Measurements from ENCODE around the gene OMP. TPM values are rescaled to one million over a fixed set of nuclear protein-coding genes. Genes with fewer than 3 reads are reported as not detected.

The OMP gene
- total RNA-seq, 6 donors from 2014 or later = 0.77 to 5.2 TPM; not detected in 4

DNA sequence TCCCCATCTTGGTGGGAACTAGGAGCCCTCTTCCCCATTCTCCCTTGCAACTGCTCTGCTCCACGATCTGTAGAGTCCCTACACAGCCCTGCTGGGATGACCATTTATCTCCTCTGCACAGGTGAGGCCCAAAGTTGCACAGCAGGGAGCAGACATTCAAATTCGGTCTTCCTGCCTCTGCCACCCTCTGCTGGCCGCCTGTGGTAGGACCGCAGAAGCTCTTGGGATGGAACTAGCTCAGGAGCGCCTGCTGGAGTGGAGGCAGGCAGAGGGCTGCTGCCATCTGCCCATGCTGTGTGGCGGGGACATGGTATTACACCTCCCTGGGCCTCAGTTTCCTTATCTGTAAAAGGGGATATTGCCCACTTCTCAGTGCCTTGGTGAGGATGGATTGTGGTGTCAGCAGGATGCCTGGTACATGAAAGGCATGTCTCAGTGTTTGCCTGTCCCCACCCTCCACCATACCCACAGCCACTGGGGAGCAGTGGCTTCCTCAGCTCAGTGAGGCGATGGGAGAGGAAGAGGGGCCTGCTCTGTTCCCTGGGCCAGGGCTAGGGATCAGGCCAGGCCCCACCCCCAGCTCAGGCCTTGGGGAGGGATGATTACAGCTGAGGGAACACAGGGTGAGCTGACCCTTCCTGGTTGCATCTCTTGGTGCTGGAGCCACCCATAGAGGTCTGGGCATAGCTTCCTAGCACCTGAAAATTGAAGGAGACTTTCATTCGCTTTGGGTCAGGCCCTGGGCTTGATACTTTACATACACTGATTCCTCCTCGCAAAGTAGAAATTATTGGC lies 11.3 kb upstream of the OMP start:
- Histone ChIP-seq H3K9me3 (no peaks in the 10 kb centered on the region), H3K27ac (no peak overlapping the region), H3K4me3 (no peak overlapping the region), H3K4me1 (no peaks in the 10 kb centered on the region), H3K27me3 (no peaks in the 10 kb centered on the region), H3K36me3 (no peaks in the 10 kb centered on the region)
- peak in 1 of 2 donors; percentile 69 for DNase-seq
- ATAC-seq (ENCODE audit: low FRiP score in 2 of 2) = peak; percentile 60 to 76
- no peak for TF ChIP-seq POLR2AphosphoS5 (IDR thresholded peaks at IDR 0.05)
- TF ChIP-seq, protein P1, sequence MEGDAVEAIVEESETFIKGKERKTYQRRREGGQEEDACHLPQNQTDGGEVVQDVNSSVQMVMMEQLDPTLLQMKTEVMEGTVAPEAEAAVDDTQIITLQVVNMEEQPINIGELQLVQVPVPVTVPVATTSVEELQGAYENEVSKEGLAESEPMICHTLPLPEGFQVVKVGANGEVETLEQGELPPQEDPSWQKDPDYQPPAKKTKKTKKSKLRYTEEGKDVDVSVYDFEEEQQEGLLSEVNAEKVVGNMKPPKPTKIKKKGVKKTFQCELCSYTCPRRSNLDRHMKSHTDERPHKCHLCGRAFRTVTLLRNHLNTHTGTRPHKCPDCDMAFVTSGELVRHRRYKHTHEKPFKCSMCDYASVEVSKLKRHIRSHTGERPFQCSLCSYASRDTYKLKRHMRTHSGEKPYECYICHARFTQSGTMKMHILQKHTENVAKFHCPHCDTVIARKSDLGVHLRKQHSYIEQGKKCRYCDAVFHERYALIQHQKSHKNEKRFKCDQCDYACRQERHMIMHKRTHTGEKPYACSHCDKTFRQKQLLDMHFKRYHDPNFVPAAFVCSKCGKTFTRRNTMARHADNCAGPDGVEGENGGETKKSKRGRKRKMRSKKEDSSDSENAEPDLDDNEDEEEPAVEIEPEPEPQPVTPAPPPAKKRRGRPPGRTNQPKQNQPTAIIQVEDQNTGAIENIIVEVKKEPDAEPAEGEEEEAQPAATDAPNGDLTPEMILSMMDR (IDR thresholded peaks at IDR 0.05) = peak; percentile 87 to 95 (median 92)
- WGBS, 2 donors = 28 to 47% methylated on average over 6 to 8 of the region's 9 CpGs

- ATAC-seq (ENCODE audit: low FRiP score in 2 of 2) (no peak), DNase-seq (peak in 1 of 2 donors; percentile 65)
- Histone ChIP-seq H3K36me3 (no peaks in the 10 kb centered on the region), H3K4me1 (no peaks in the 10 kb centered on the region), H3K9me3 (no peaks in the 10 kb centered on the region), H3K4me3 (no peak overlapping the region), H3K27ac (no peak overlapping the region), H3K27me3 (no peaks in the 10 kb centered on the region)
- WGBS, 2 donors = 42 to 74% methylated on average over 2 to 7 of the region's 7 CpGs
- no peak for TF ChIP-seq POLR2AphosphoS5 (IDR thresholded peaks at IDR 0.05)
- TF ChIP-seq EP300 (IDR thresholded peaks at IDR 0.05) = no peak
- TF ChIP-seq, protein P1 (IDR thresholded peaks at IDR 0.05) = no peak
- no peak for TF ChIP-seq POLR2A (IDR thresholded peaks at IDR 0.05)
Measured at GRCh38 chr11:77092382-77092781, 10.3 kb upstream of the OMP start.

- Histone ChIP-seq H3K36me3 (no peaks in the 10 kb centered on the region), H3K27me3 (no peaks in the 10 kb centered on the region), H3K4me3 (no peak overlapping the region), H3K9me3 (no peaks in the 10 kb centered on the region), H3K4me1 (no peaks in the 10 kb centered on the region), H3K27ac (no peak overlapping the region)
- 87 to 91% methylated on average over 25 to 33 of the region's 33 CpGs for WGBS, 2 donors
- DNase-seq (peak in 1 of 2 donors; percentile 71), ATAC-seq (ENCODE audit: low FRiP score in 2 of 2) (no peak)
- TF ChIP-seq POLR2A (IDR thresholded peaks at IDR 0.05) (no peak), EP300 (IDR thresholded peaks at IDR 0.05) (no peak), POLR2AphosphoS5 (IDR thresholded peaks at IDR 0.05) (no peak)
- TF ChIP-seq, protein P1 (IDR thresholded peaks at IDR 0.05) = no peak
Measured at GRCh38 chr11:77093056-77093891, 9.4 kb upstream of the OMP start.

DNA sequence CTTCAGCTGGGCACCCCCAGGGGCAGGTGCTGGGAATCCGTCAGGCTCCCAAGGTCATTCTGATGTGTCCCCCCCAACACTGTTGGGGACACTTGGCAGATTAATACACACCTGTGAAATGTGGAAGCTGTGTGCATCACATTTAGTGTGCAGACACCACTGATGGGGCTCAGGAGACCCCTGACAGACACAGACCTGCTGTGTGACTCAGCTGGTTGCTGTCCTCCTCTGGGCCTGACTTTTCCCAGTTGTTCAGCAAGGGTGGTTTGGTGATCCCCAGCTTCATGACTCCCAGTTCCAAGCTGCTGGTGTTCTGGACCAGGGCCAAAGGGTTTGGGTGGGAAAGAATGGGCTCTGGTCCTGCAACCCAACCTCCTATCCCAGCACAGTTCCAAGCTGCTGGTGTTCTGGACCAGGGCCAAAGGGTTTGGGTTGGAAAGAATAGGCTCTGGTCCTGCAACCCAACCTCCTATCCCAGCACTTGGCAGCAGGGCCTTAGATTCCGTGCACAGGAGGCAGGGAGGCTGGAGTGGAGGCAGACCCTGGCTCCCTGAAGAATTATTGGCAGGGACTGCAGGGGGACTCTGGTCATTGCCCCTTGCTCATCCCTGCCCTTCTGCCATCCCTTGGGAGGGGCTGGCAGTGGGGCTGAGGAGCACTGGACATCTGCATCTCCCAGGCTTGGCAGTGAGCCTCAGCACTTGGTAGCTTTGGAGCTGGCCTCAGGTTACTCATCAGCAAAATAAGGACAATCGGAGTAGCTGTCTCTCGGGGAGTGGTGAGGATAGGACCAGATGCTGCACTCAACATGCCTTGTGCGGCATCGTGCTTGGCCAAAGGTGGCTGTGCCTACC lies 8.4 kb upstream of the OMP start:
- ATAC-seq (ENCODE audit: low FRiP score in 2 of 2) = no peak
- Histone ChIP-seq H3K36me3 (no peaks in the 10 kb centered on the region), H3K27ac (no peak overlapping the region), H3K4me3 (no peak overlapping the region), H3K27me3 (no peaks in the 10 kb centered on the region), H3K9me3 (no peaks in the 10 kb centered on the region), H3K4me1 (no peaks in the 10 kb centered on the region)
- 92 to 94% methylated on average over 5 to 6 of the region's 6 CpGs for WGBS, 2 donors
- TF ChIP-seq, protein P1 (IDR thresholded peaks at IDR 0.05) = no peak
- TF ChIP-seq EP300 (IDR thresholded peaks at IDR 0.05) (no peak), POLR2AphosphoS5 (IDR thresholded peaks at IDR 0.05) (no peak), POLR2A (IDR thresholded peaks at IDR 0.05) (no peak)
- DNase-seq = no peak
